GM10266 (cell line): ENCODE results near the gene SEMA4D.

Experiments
- DNase-seq: peaks from one replicate; pipeline ENCODE4 v3.0.0; 2012; ENCODE audit errors: extremely low spot score
- TF ChIP-seq, protein P1 (sequence below): IDR thresholded peaks from 2 replicates; pipeline ENCODE4 v1.5.1; 2012; ENCODE audit warnings: mild to moderate bottlenecking, low read depth; ENCODE audit not compliant: control insufficient read depth, insufficient read depth; ENCODE audit errors: missing control alignments

The SEMA4D gene

DNA sequence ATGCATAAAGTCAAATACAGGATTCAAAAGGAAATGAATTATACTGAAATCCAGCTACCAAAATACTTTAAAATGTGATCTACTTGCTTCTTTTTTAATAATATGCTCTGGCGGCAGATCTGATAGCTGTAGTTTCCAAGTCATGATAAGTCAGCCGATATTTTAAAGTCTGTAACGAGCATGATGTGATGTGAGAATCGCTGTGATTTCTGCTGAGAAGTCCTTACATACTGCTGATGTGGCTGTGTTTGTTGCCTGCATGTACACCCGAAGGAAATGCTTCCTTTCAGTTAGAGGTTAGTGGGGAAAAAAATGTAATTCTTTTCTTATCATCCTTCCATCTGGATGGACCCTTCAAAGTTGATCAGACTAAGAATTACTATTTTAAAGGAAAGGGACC lies 4.8 kb upstream of the SEMA4D start:
- no peak for DNase-seq
- TF ChIP-seq, protein P1, sequence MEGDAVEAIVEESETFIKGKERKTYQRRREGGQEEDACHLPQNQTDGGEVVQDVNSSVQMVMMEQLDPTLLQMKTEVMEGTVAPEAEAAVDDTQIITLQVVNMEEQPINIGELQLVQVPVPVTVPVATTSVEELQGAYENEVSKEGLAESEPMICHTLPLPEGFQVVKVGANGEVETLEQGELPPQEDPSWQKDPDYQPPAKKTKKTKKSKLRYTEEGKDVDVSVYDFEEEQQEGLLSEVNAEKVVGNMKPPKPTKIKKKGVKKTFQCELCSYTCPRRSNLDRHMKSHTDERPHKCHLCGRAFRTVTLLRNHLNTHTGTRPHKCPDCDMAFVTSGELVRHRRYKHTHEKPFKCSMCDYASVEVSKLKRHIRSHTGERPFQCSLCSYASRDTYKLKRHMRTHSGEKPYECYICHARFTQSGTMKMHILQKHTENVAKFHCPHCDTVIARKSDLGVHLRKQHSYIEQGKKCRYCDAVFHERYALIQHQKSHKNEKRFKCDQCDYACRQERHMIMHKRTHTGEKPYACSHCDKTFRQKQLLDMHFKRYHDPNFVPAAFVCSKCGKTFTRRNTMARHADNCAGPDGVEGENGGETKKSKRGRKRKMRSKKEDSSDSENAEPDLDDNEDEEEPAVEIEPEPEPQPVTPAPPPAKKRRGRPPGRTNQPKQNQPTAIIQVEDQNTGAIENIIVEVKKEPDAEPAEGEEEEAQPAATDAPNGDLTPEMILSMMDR: no peak

DNA sequence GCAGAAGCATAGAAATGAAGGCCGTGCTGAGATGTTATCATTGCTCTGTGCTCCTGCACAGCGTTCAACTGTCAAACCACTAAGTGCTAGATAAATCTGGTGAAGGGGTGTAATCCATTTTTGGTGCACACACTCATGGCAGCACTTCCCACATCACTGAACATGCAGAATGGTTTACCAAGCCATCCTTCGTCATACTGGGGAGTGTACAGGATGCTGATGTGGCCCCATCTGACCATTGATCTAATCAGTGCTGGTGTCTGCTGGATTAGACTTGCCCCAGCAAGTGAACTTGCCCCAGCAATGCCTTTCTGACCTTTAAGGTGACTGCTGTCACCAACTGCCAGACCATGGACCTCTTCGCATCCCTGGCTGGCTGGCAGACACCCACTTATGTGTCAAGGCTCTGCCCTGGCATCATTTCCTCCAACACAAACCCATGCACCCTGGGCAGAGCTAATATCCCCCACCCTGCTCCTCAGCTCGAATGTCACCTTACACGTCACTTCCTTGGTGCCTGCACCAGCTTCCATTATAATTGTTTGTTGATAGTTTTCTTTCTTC lies 4.2 kb upstream of the SEMA4D start:
- DNase-seq: no peak
- TF ChIP-seq, protein P1: no peak

DNA sequence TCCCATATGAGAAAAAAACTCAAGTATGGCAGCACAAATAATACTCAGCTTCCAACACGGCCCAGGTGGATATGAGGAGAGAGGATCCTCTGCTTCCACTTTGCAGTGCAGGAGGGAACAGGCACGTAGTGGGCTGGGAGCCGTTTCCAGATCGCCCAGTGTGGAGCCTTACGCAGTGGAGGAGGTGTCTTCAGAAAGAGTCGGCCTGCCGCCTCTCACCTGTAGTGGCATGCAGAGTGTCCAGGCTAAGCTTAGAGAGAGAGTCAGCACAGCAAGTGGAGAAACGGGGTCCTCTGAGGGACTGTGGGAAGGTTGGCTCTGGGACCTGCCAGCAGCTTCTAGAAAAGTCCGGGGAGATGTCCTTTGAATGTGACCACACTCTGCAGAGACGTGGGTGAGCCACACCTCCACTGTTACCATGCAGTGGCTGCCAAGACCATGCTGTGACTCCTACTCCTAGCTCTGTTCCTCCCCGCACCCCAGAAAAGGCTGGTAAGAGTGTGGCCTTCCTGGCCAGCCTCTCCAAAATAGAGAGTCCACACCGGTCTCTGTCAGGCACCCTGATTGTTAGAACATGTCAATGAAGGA lies 3.5 kb upstream of the SEMA4D start:
- no peak for DNase-seq
- TF ChIP-seq, protein P1: no peak

DNA sequence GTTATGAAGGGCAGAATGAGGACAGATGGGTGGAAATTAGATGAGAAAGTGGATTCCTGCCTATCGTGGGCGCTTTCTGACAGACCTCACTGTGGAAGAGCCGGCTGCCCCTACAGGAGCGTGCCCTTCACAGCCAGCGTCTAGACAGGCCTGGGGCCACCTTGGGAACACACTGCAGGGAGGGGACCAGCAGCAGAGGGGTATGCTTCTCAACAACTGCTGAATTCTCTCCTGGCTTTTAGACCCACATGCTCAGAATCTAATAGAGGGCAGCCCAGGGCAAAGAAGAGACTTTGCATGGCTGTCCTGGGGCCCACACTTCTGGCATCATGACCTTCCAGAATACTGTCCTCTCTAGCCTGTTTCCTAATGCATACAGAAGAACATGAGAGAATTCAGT lies 2.1 kb upstream of the SEMA4D start:
- DNase-seq: no peak
- TF ChIP-seq, protein P1: no peak

DNA sequence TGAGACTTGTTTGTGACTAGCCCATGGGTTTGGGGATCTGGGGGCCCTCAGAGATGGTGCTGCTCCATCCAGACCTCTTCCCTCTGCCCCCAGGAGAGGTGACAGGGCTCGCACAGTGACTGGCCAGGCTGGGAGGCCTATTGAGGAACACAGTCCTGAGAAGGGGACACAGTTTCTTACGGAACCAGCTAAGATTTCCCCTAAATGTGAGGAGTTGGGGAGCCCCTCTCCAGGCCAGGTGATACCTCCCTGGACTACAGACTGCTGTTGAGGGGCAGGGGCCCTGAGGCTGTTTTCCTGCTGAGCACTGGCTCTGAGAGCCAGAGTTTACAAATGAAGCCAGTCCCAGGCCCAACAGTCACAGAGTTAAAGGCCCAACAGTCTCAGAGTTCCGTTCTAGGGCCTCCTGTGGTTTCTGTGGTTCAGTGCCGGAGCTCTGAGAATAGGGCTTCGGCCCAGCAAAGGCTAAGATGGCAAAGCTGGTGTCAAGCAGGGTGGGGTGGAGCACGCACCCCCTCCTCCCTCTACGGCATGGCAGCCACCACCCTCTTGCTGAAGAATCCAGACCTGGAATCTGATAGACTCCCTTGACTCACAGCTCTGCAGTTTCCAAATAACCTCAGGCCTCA lies 1.1 kb upstream of the SEMA4D start:
- TF ChIP-seq, protein P1: no peak
- DNase-seq: peak; percentile 53

DNA sequence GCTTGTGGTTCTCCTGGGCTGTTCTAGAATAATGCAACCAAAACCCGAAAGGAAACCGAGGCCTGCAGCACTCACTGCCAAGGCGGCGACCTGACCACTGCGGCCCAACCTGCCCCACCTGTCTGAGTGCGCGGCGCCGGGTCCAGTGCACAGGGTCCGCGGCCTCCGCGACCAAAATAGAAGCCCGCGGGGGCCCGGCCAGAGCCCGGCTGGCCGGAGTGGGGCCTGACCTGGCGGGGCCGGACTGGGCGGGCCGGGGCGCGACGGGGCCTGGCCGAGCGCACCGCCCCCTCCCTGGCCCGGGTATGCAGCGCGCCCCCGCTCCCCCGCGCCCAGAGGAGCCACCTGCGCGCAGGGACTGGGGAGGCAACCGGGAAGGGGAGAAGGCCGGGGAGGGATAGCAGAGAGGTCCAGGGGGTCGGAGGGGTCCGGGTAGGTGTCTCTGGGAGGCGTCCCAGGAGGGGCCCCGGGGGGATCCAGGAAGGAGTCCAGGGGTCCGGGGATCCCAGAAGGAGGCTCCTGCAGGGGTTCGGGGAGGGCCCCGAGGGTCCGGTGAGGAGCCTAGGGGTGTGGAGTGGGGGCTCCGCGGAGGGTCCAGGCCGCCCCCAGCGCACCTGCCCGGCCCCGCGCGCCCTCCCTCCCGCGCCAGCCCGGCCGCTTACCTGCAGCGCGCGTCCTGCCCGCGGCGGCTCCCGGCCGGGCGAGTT lies 503 bp downstream of the SEMA4D start:
- DNase-seq: peak; percentile 51

More for the DNA sequence above, 503 bp downstream of the SEMA4D start:
- TF ChIP-seq, protein P1: no peak
